Keratinocyte (primary cell): Measurements from ENCODE around the gene OR1J1. TPM values are rescaled to one million over a fixed set of nuclear protein-coding genes. Genes with fewer than 3 reads are reported as not detected.

ENCODE experiments used
- DNase-seq: peaks from one replicate; pipeline ENCODE4 v3.0.0-alpha.2; 2011; ENCODE audit warnings: low read depth, missing footprints, low spot score
- FAIRE-seq: peaks from 2 replicates; lab custom pipeline; 2011; peaks lifted over from hg19 to GRCh38; lab: Jason Lieb, UNC
- H2AFZ ChIP-seq: 2 replicates; pipeline ENCODE4 v1.6.0; 2012; ENCODE audit warnings: low read length, control low read depth, inconsistent platforms; ENCODE audit not compliant: control insufficient read depth
- H3K27ac ChIP-seq: 2 replicates; pipeline ENCODE4 v1.5.1; 2011; ENCODE audit warnings: low read length; ENCODE audit not compliant: control insufficient read depth, insufficient read depth
- H3K27me3 ChIP-seq: 3 replicates; pipeline ENCODE4 v1.6.0; 2011; ENCODE audit warnings: low read length; ENCODE audit not compliant: control insufficient read depth, insufficient read depth; ENCODE audit errors: extremely low read depth
- H3K36me3 ChIP-seq, 2 experiments: 2 replicates in 1 of 2; 3 replicates in 1 of 2; pipeline ENCODE4 v1.5.1; 2011; ENCODE audit warnings: low read length in 2 of 2, mild to moderate bottlenecking in 1 of 2; ENCODE audit not compliant: control insufficient read depth in 2 of 2, insufficient read depth in 2 of 2; ENCODE audit errors: extremely low read depth in 1 of 2
- H3K4me1 ChIP-seq: 3 replicates; pipeline ENCODE4 v1.5.1; 2011; ENCODE audit warnings: low read length; ENCODE audit not compliant: control insufficient read depth, insufficient read depth; ENCODE audit errors: extremely low read depth
- H3K4me2 ChIP-seq: 3 replicates; pipeline ENCODE4 v1.6.0; 2011; ENCODE audit warnings: low read depth, low read length; ENCODE audit not compliant: control insufficient read depth, insufficient read depth; ENCODE audit errors: extremely low read depth
- H3K4me3 ChIP-seq, 3 experiments: fragments of 200-600 bp in 1 of 3; sonication (generic) in 1 of 3; 2 replicates in 2 of 3; 3 replicates in 1 of 3; pipeline ENCODE4 v1.5.1; 2011 to 2016; ENCODE audit warnings: low read length in 3 of 3, mild to moderate bottlenecking in 3 of 3, control low read depth in 2 of 3, inconsistent platforms in 1 of 3, low read depth in 1 of 3, mixed read lengths in 1 of 3, mixed run types in 1 of 3, moderate library complexity in 1 of 3; ENCODE audit not compliant: control insufficient read depth in 2 of 3, insufficient read depth in 2 of 3; ENCODE audit errors: extremely low read depth in 1 of 3
- H3K79me2 ChIP-seq: 2 replicates; pipeline ENCODE4 v1.6.0; 2012; ENCODE audit warnings: low read length; ENCODE audit not compliant: control insufficient read depth, insufficient read depth
- H3K9ac ChIP-seq: 3 replicates; pipeline ENCODE4 v1.6.0; 2011; ENCODE audit warnings: low read length; ENCODE audit not compliant: control insufficient read depth, insufficient read depth; ENCODE audit errors: extremely low read depth
- H3K9me1 ChIP-seq: 3 replicates; pipeline ENCODE4 v1.6.0; 2011; ENCODE audit warnings: low read length; ENCODE audit not compliant: control insufficient read depth, insufficient read depth; ENCODE audit errors: extremely low read depth
- H3K9me3 ChIP-seq: 2 replicates; pipeline ENCODE4 v1.5.1; 2012; ENCODE audit warnings: low read depth, low read length; ENCODE audit not compliant: control insufficient read depth
- H4K20me1 ChIP-seq: 3 replicates; pipeline ENCODE4 v1.6.0; 2011; ENCODE audit warnings: low read length; ENCODE audit not compliant: control insufficient read depth, insufficient read depth; ENCODE audit errors: extremely low read depth
- EZH2 ChIP-seq: IDR thresholded peaks from one replicate; pipeline ENCODE4 v1.6.1; 2012; ENCODE audit warnings: inconsistent platforms, mild to moderate bottlenecking, low read length, moderate library complexity
- dilution Hi-C: fragments of 300-500 bp; cut with MboI; formaldehyde crosslinking; loops from one replicate; pipeline ENCODE4 v1.7.0; 2020; ENCODE audit warnings: low sequenced_read_pairs; ENCODE audit not compliant: extremely low pct_ligation_motif_present
- polyA plus RNA-seq, 5 experiments: library from polyadenylated mRNA; depleted of rRNA in 3 of 5; stranded (reverse) in 3 of 5; stranded (forward) in 1 of 5; unstranded in 1 of 5; fragments of >200 nt; gene quantifications; 1 replicate in 1 of 5; 2 replicates in 3 of 5; 3 replicates in 1 of 5; pipeline versions ENCODE4 v1.2.1 to v1.2.3, GENCODE V29; 2011 to 2012; ENCODE audit warnings: missing spikeins in 2 of 5, low read depth in 1 of 5, low replicate concordance in 1 of 5
- TF ChIP-seq, protein P1 (sequence below), 3 experiments: IDR thresholded peaks in 1 of 3; conservative IDR thresholded peaks in 1 of 3; optimal IDR thresholded peaks in 1 of 3; 2 replicates in 2 of 3; 3 replicates in 1 of 3; pipeline versions ENCODE3 to v1.5.1; 2011; ENCODE audit warnings: low read length in 3 of 3, mild to moderate bottlenecking in 3 of 3, moderate library complexity in 2 of 3, control low read depth in 1 of 3, inconsistent platforms in 1 of 3; ENCODE audit not compliant: insufficient read depth in 2 of 3; ENCODE audit errors: extremely low read depth in 1 of 3

Gene OR1J1
- polyA plus RNA-seq, 1 donor (not counting 4 experiments of a cell fraction or from before 2014, with no cell fraction given), result not detected

- Histone ChIP-seq H3K4me1 (no peaks in the 10 kb centered on the region), H3K27me3 (no peaks in the 10 kb centered on the region), H3K9me3 (no peaks in the 10 kb centered on the region), H4K20me1 (no peaks in the 10 kb centered on the region), H3K79me2 (no peaks in the 10 kb centered on the region), H3K9ac (no peak overlapping the region), H2AFZ (no peak overlapping the region), H3K36me3 (no peaks in the 10 kb centered on the region), H3K27ac (no peak overlapping the region), H3K4me3 (no peak overlapping the region), H3K4me2 (no peak overlapping the region), H3K9me1 (no peaks in the 10 kb centered on the region)
- FAIRE-seq (no peak), DNase-seq (no peak)
- TF ChIP-seq EZH2, result no peak
- TF ChIP-seq, protein P1, sequence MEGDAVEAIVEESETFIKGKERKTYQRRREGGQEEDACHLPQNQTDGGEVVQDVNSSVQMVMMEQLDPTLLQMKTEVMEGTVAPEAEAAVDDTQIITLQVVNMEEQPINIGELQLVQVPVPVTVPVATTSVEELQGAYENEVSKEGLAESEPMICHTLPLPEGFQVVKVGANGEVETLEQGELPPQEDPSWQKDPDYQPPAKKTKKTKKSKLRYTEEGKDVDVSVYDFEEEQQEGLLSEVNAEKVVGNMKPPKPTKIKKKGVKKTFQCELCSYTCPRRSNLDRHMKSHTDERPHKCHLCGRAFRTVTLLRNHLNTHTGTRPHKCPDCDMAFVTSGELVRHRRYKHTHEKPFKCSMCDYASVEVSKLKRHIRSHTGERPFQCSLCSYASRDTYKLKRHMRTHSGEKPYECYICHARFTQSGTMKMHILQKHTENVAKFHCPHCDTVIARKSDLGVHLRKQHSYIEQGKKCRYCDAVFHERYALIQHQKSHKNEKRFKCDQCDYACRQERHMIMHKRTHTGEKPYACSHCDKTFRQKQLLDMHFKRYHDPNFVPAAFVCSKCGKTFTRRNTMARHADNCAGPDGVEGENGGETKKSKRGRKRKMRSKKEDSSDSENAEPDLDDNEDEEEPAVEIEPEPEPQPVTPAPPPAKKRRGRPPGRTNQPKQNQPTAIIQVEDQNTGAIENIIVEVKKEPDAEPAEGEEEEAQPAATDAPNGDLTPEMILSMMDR (optimal IDR thresholded peaks at IDR 0.05 in 1 of 3, IDR thresholded peaks at IDR 0.05 in 1 of 3, conservative IDR thresholded peaks at IDR 0.05 in 1 of 3; ENCODE audit: extremely low read depth in 1 of 3, insufficient read depth in 2 of 3, low read length in 3 of 3), result no peak
- dilution Hi-C loops, result loop anchor here (25.0 kb wide), 1 partner anchor 219 kb away; the partner anchor contains the start of gene OR1L6
Measured at GRCh38 chr9:122518226-122518625, 40.5 kb upstream of the OR1J1 start.

GRCh38 chr9:122510502-122510901, 32.8 kb upstream of the OR1J1 start, which contains the start of gene OR1J2:
OR1J2 (plus strand) TSS chr9:122510802; CDS start chr9:122510802, 0 bp downstream.
- H3K9me3 ChIP-seq, result no peaks in the 10 kb centered on the region
- no peak within 1 kb of the TSS for H3K4me2 ChIP-seq
- H3K9me1 ChIP-seq, result no peaks in the 10 kb centered on the region
- dilution Hi-C loops, result loop anchor here (25.0 kb wide), 1 partner anchor 227 kb away; the partner anchor contains the start of gene OR1L6
- no peak within 1 kb of the TSS for H3K4me3 ChIP-seq
- H3K36me3 ChIP-seq, result no peaks in the 10 kb centered on the region
- no peak within 1 kb of the TSS for H3K9ac ChIP-seq
- no peaks in the 10 kb centered on the region for H3K4me1 ChIP-seq
- no peak within 1 kb of the TSS for H2AFZ ChIP-seq
- FAIRE-seq (no peak), DNase-seq (no peak)
- no peak within 1 kb of the TSS for H3K27ac ChIP-seq
- no peaks in the 10 kb centered on the region for H4K20me1 ChIP-seq
- TF ChIP-seq EZH2, result no peak
- TF ChIP-seq, protein P1 (optimal IDR thresholded peaks at IDR 0.05 in 1 of 3, IDR thresholded peaks at IDR 0.05 in 1 of 3, conservative IDR thresholded peaks at IDR 0.05 in 1 of 3; ENCODE audit: extremely low read depth in 1 of 3, insufficient read depth in 2 of 3, low read length in 3 of 3), result no peak
- H3K79me2 ChIP-seq, result no peaks in the 10 kb centered on the region
- no peaks in the 10 kb centered on the region for H3K27me3 ChIP-seq
